WI38 (cell line): ENCODE results near the gene DDX47.
A peak's percentile ranks its signal among the peaks of the same experiment; 100 is the strongest.
"Not testable (repeated sequence)": the region's sequence is repeated elsewhere in the genome, so short reads cannot be mapped to it uniquely, and the experiment has no call there.

ENCODE experiments used
- H3K4me3 ChIP-seq: 2 replicates; pipeline ENCODE4 v1.5.1; 2011; ENCODE audit warnings: low read depth, mild to moderate bottlenecking, control low read depth, low read length
- CTCF ChIP-seq: IDR thresholded peaks from 2 replicates; pipeline ENCODE4 v1.5.1; 2012; ENCODE audit warnings: low read depth, mild to moderate bottlenecking, control low read depth, low read length

DDX47 gene

GRCh38 chr12:12864243-12864642 lies 51.1 kb downstream of the DDX47 start:
- TF ChIP-seq CTCF: no peak
- no peak overlapping the region for H3K4me3 ChIP-seq

- no peak overlapping the region for H3K4me3 ChIP-seq
- TF ChIP-seq CTCF: no peak
Observed at GRCh38 chr12:12868477-12869235, 55.5 kb downstream of the DDX47 start.

- H3K4me3 ChIP-seq: no peak overlapping the region
- no peak for TF ChIP-seq CTCF
Observed at GRCh38 chr12:12870465-12870864, 57.3 kb downstream of the DDX47 start.

- no peak overlapping the region for H3K4me3 ChIP-seq
- TF ChIP-seq CTCF: no peak
Observed at GRCh38 chr12:12871587-12872138, 58.5 kb downstream of the DDX47 start.

GRCh38 chr12:12872139-12872933 lies 59.2 kb downstream of the DDX47 start:
- TF ChIP-seq CTCF: no peak
- H3K4me3 ChIP-seq: peak overlapping the region; percentile 10

GRCh38 chr12:12872934-12873275 lies 59.8 kb downstream of the DDX47 start:
- H3K4me3 ChIP-seq: peak overlapping the region; percentile 10
- no peak for TF ChIP-seq CTCF

- no peak overlapping the region for H3K4me3 ChIP-seq
- no peak for TF ChIP-seq CTCF
Observed at GRCh38 chr12:12874029-12874428, 60.9 kb downstream of the DDX47 start.

- H3K4me3 ChIP-seq: not testable (repeated sequence)
Observed at GRCh38 chr12:12875301-12875700, 62.2 kb downstream of the DDX47 start.
